K562 treated with DMSO at 1 percent for 24 hours (cell line): ENCODE measurements around the gene PEX5. TPM values are rescaled to one million over a fixed set of nuclear protein-coding genes. Genes with fewer than 3 reads are reported as not detected.

Experiments used
- total RNA-seq: library from RNA; unstranded; fragments of 300-600 nt; gene quantifications from 2 replicates; pipeline ENCODE4 v1.2.3, GENCODE V29; 2022; ENCODE audit warnings: low read depth; ENCODE audit not compliant: insufficient read depth

PEX5 gene
- total RNA-seq: 21.2 and 22.0 TPM in 2 replicates

DNA sequence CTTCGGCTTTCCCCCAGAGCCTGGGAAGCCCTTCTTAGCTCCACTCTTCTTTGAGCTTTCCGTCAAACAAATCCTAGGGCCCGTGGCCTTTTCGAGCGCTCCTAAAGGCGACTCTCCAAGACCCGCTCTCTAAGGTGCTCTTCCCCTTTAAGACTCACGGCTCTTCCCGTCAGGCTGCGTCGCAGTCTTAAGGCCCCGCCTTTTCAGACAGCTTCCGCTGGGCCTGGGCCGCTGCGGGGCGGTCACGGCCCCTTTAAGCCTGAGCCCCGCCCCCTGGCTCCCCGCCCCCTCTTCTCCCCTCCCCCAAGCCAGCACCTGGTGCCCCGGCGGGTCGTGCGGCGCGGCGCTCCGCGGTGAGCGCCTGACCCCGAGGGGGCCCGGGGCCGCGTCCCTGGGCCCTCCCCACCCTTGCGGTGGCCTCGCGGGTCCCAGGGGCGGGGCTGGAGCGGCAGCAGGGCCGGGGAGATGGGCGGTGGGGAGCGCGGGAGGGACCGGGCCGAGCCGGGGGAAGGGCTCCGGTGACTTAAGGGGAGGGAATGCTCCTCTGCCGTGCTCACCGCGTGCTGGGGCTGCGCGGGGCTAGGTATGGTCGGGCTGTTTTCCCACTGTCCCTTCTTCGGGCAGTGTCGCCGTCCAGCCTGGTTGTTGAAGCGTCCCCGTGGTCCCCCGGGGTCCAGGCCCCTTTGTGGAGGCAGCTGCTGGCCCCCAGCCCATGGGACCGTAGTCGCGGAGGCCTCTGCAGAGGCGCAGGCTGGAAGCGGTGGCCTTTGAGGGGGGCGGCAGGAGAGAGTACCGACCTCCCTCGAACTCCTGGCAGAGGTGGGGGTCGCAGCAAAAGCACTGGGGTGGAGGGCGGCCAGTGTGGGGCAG is at the start of gene PEX5:
PEX5 (plus strand) TSS at position 289 of the 870 bp plus-strand sequence. CDS start 692 bp downstream, outside the sequence.

Other genes with a start within 250 kb of the PEX5 start
- not detected in 2 replicates for gene RNU7-1, start 245.9 kb upstream of the PEX5 start, total RNA-seq
- gene C12orf57, start 245.7 kb upstream of the PEX5 start, total RNA-seq: 433 and 493 TPM in 2 replicates
- 14.6 and 18.9 TPM in 2 replicates for gene PTPN6, start 238.3 kb upstream of the PEX5 start, total RNA-seq
- 260 and 269 TPM in 2 replicates for gene PHB2, start 219.0 kb upstream of the PEX5 start, total RNA-seq
- gene EMG1, start 218.8 kb upstream of the PEX5 start, total RNA-seq: 17.6 and 18.3 TPM in 2 replicates
- gene LPCAT3, start 171.2 kb upstream of the PEX5 start, total RNA-seq: 26.2 and 26.8 TPM in 2 replicates
- 1.6 and 2.9 TPM in 2 replicates for gene C1S, start 129.0 kb upstream of the PEX5 start, total RNA-seq
- 2.5 and 3.7 TPM in 2 replicates for gene C1R, start 97.2 kb upstream of the PEX5 start, total RNA-seq
- gene C1RL, start 80.5 kb upstream of the PEX5 start, total RNA-seq: 17.1 and 24.0 TPM in 2 replicates
- 4.4 and 5.5 TPM in 2 replicates for gene RBP5, start 60.8 kb upstream of the PEX5 start, total RNA-seq
- gene CLSTN3, start 59.3 kb upstream of the PEX5 start, total RNA-seq: 19.2 and 26.5 TPM in 2 replicates
- not detected in 2 replicates for gene ACSM4, start 114.4 kb downstream of the PEX5 start, total RNA-seq